ENCODE results near the gene WDR20. TPM values are rescaled to one million over a fixed set of nuclear protein-coding genes. Genes with fewer than 3 reads are reported as not detected.

WDR20 gene
- total RNA-seq, 1 donor, result 14.7 TPM

DNA sequence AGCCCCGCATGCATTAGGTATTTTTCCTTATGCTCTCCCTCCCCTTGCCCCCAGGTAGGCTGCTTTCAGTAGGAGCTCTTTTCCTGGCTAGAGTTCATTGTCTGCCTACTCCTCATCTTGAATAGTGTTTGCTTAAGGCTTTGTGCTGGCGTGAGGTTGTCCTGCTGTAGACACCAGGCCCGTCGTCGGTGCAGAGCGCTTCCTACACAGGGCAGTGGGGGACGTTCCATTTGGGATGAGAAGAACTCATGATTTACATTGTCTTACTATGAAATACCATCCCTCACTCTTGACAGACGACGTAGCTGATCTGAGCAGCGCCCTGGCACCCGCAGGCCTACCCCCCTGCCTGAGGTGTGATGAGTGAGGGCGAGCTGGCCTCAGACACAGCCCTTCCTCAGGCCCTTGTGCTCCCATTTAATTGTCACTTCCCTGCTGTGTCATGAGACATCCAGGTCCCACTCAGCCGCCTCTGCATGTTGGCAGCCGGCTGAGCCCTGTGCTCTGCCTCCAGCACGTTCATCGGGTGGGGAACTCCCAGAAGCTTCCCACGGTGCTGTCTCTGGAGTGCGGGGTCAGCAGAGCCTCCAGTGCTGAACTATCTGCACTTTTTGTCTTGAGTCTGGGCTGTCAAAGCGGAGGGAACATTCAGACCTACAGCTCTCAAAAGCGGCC lies 76.0 kb downstream of the WDR20 start:
- TF ChIP-seq, protein P1, sequence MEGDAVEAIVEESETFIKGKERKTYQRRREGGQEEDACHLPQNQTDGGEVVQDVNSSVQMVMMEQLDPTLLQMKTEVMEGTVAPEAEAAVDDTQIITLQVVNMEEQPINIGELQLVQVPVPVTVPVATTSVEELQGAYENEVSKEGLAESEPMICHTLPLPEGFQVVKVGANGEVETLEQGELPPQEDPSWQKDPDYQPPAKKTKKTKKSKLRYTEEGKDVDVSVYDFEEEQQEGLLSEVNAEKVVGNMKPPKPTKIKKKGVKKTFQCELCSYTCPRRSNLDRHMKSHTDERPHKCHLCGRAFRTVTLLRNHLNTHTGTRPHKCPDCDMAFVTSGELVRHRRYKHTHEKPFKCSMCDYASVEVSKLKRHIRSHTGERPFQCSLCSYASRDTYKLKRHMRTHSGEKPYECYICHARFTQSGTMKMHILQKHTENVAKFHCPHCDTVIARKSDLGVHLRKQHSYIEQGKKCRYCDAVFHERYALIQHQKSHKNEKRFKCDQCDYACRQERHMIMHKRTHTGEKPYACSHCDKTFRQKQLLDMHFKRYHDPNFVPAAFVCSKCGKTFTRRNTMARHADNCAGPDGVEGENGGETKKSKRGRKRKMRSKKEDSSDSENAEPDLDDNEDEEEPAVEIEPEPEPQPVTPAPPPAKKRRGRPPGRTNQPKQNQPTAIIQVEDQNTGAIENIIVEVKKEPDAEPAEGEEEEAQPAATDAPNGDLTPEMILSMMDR (IDR thresholded peaks at IDR 0.05; ENCODE audit: insufficient read depth, low read depth, low read length), result no peak
- no peak for DNase-seq (ENCODE audit: low read depth)

DNA sequence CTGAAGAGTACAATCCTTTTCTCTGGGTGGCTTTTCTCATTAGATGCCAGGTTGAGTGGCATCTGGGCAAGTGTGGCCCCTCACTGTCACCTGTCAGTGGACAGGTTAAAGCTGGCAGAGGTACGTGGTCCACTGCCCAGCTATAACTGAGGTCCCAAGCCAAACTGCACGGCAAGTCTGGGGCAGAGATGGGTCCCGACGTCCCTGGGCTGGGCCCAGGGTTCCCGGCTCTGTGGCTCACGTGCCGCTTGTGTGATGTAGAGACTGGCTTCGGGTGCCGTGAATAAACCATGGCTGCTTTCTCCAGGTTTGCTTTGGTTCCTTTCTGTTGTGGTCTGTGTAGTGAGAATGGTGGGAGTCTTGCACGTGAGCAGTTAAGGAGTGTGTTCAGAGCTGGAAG lies 77.7 kb downstream of the WDR20 start:
- TF ChIP-seq, protein P1 (IDR thresholded peaks at IDR 0.05; ENCODE audit: insufficient read depth, low read depth, low read length), result no peak
- no peak overlapping the region for H3K4me3 ChIP-seq (ENCODE audit: low read depth, low read length)
- no peak for DNase-seq (ENCODE audit: low read depth)

More for the DNA sequence above, 76.0 kb downstream of the WDR20 start:
- H3K4me3 ChIP-seq (ENCODE audit: low read depth, low read length), result no peak overlapping the region

DNA sequence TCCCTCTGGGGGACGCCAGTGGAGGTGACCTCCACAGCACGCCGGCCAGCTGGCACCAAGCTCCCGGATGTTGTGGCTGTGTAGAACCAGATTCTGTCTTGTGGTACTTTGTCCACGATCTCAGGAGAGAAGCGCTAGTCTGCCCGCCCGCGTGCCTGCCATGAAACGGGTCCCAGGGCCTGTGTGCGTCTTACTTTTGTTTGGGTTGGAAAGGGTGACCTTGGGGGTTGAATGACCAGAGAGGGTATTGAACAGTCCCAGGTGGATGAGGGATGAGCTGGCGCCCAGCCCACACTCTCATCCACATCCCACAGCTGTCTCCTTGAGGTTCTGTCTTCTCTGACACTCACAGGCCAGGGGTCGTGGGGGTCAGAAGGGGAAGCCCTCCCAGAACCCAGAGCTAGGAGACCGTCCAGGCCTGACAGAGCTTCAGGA lies 78.3 kb downstream of the WDR20 start:
- H3K4me3 ChIP-seq (ENCODE audit: low read depth, low read length), result no peak overlapping the region
- no peak for DNase-seq (ENCODE audit: low read depth)
- TF ChIP-seq, protein P1 (IDR thresholded peaks at IDR 0.05; ENCODE audit: insufficient read depth, low read depth, low read length), result no peak

DNA sequence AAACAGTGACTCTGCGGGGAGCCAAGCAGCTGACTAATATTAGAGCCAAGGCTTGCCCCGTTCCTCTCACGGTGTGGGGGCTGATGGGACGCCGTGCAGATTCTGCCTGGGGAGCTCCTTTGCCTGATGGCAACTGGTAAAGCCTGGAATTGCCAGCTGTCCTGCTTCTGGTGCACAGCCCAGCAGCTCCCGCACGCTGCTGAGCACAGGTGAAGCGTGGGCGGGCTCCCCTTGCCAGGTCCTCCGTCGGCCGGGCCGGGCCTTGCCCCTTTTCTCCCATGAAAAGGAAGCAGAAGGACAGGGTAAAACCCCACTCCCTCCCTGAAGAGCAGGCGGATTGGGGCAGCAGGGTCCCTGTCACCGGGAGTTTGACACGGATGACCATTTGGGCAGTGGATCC lies 79.0 kb downstream of the WDR20 start:
- TF ChIP-seq, protein P1 (IDR thresholded peaks at IDR 0.05; ENCODE audit: insufficient read depth, low read depth, low read length), result no peak

DNA sequence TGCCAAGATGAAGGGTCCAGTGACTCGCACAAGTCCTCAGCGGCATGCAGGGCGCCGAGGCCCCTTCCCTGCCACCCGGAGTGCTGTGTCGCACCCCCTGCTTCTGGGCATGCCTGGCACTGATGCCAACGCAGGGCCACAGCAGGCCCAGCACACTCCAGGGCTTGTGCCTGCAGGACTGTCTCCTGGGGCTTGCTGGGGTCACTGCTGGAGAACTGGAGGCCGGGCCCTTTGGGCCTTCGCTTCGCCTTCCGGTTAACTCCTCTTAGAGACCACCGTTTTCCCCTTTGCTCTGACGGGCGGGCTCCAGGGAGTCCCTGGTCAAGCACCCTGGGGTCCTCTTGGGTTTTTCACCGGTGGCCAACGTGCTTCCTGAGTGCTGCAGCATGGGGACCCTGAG lies 79.6 kb downstream of the WDR20 start:
- TF ChIP-seq, protein P1 (IDR thresholded peaks at IDR 0.05; ENCODE audit: insufficient read depth, low read depth, low read length), result no peak
- no peak overlapping the region for H3K4me3 ChIP-seq (ENCODE audit: low read depth, low read length)
- DNase-seq (ENCODE audit: low read depth), result no peak

More for the DNA sequence above, 79.0 kb downstream of the WDR20 start:
- H3K4me3 ChIP-seq (ENCODE audit: low read depth, low read length), result no peak overlapping the region
- no peak for DNase-seq (ENCODE audit: low read depth)

DNA sequence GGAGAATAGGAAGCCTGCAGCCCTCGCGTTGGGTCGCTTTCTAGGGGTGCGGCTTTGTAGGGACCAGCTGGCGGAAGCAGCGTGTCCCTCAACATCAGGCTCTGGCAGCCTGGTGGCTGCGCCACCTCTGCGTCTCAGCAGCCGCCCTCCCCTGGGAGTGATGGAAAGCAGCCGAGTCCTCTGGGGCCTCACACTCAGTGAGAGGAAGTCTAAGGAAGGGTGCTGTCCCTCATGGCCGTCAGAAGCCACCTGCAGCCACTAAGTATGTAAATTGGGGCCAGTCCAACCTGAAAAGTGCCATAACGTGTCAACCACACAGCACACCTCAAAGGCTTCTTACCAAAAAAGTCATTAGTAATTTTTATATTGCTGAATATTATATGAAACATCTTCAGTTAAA lies 80.3 kb downstream of the WDR20 start:
- TF ChIP-seq, protein P1 (IDR thresholded peaks at IDR 0.05; ENCODE audit: insufficient read depth, low read depth, low read length), result no peak
- no peak for DNase-seq (ENCODE audit: low read depth)
- no peak overlapping the region for H3K4me3 ChIP-seq (ENCODE audit: low read depth, low read length)

DNA sequence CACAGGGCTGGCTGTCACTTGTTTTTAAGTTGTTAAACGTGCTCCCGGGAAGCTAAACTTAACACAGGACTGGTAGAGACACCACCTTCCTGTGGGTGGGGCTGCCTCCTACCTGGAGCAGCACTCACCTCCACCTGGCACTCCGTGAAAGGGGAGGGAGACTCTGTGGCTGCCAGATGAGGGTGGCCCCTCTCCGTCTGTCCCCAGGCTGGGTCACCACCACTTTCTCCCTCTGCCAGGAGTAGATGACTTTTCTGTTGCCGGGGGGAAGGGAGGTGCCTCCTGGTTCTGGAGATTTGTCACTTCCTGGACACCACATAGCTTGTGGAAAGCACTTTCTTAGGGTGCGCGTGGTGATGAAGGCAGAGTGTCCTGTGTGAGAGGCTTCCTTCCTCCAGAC lies 81.3 kb downstream of the WDR20 start:
- TF ChIP-seq, protein P1 (IDR thresholded peaks at IDR 0.05; ENCODE audit: insufficient read depth, low read depth, low read length), result no peak
- no peak overlapping the region for H3K4me3 ChIP-seq (ENCODE audit: low read depth, low read length)
- no peak for DNase-seq (ENCODE audit: low read depth)

Measured in fibroblast of villous mesenchyme (primary cell).